DOHH2 (cell line): ENCODE measurements around the gene CIDEB.

Experiments
- H3F3A ChIP-seq: fragments of 200-600 bp; sonication (generic), shearing (Covaris generic); 2 replicates; pipeline ENCODE4 v1.6.0; 2016; ENCODE audit warnings: antibody characterized with exemption, mild to moderate bottlenecking; ENCODE audit not compliant: control insufficient read depth, insufficient read depth
- H3K27ac ChIP-seq: fragments of 200-600 bp; sonication (generic); 2 replicates; pipeline ENCODE4 v1.5.1; 2014; ENCODE audit warnings: low read depth, mild to moderate bottlenecking, low read length, moderate library complexity
- H3K27me3 ChIP-seq: fragments of 200-600 bp; sonication (generic); 2 replicates; pipeline ENCODE4 v1.6.1; 2014; ENCODE audit warnings: mild to moderate bottlenecking, low read length, mixed read lengths; ENCODE audit not compliant: control insufficient read depth
- H3K36me3 ChIP-seq: fragments of 200-600 bp; sonication (generic); 2 replicates; pipeline ENCODE4 v1.6.1; 2014; ENCODE audit warnings: mild to moderate bottlenecking, low read length, moderate library complexity, mixed read lengths; ENCODE audit not compliant: control insufficient read depth
- H3K4me1 ChIP-seq: fragments of 200-600 bp; sonication (generic); 2 replicates; pipeline ENCODE4 v1.6.1; 2014; ENCODE audit warnings: mild to moderate bottlenecking, low read length, mixed read lengths; ENCODE audit not compliant: control insufficient read depth
- H3K4me2 ChIP-seq: fragments of 200-600 bp; sonication (generic); 2 replicates; pipeline ENCODE4 v1.6.0; 2014; ENCODE audit warnings: mild to moderate bottlenecking, low read length, moderate library complexity
- H3K4me3 ChIP-seq: fragments of 200-600 bp; sonication (generic); 2 replicates; pipeline ENCODE4 v1.5.1; 2014; ENCODE audit warnings: mild to moderate bottlenecking, low read length, mixed read lengths
- H3K79me2 ChIP-seq: fragments of 200-600 bp; sonication (generic); 2 replicates; pipeline ENCODE4 v1.6.1; 2014; ENCODE audit warnings: mild to moderate bottlenecking, low read length, mixed read lengths; ENCODE audit not compliant: control insufficient read depth
- H3K9me2 ChIP-seq: fragments of 200-600 bp; sonication (generic); replicated peaks from 2 replicates; pipeline ENCODE4 v1.6.1; 2014; ENCODE audit warnings: mild to moderate bottlenecking, low read length, mixed read lengths; ENCODE audit not compliant: control insufficient read depth
- H3K9me3 ChIP-seq: fragments of 200-600 bp; sonication (generic); 2 replicates; pipeline ENCODE4 v1.6.1; 2014; ENCODE audit warnings: antibody characterized with exemption, low read length, mixed read lengths; ENCODE audit not compliant: control insufficient read depth, insufficient read depth
- H4K20me1 ChIP-seq: fragments of 200-600 bp; sonication (generic); 2 replicates; pipeline ENCODE4 v1.6.0; 2014; ENCODE audit warnings: low read depth, mild to moderate bottlenecking, antibody characterized with exemption, low read length, moderate library complexity; ENCODE audit not compliant: control insufficient read depth, insufficient read depth
- CTCF ChIP-seq: fragments of 200-600 bp; sonication (generic); IDR thresholded peaks from one replicate; pipeline ENCODE4 v1.5.1; 2014; ENCODE audit warnings: antibody characterized with exemption, mild to moderate bottlenecking, low read depth, low read length; ENCODE audit not compliant: poor library complexity, severe bottlenecking
- EZH2phosphoT487 ChIP-seq: fragments of 200-600 bp; sonication (generic); IDR thresholded peaks from 2 replicates; pipeline ENCODE4 v1.6.1; 2017; ENCODE audit warnings: borderline replicate concordance, mild to moderate bottlenecking, antibody characterized with exemption, low read length, moderate library complexity, mixed read lengths

Gene CIDEB

GRCh38 chr14:24310646-24311604 is 3.1 kb upstream of the CIDEB start, which contains the start of gene LTB4R:
TSS of gene LTB4R (plus strand) at chr14:24311502. CDS start at chr14:24315652, 4,150 bp downstream.
- Histone ChIP-seq H3K79me2 (0 out of 2 replicates have a peak, but pooled peaks cover 2% of the 10 kb centered on the region), H3K27me3 (no peaks in the 10 kb centered on the region), H3F3A (peaks cover 10% of the 10 kb centered on the region; the same call in 1 of the 2 replicates), H3K4me2 (peak within 1 kb of the TSS; percentile 61), H3K27ac (peak within 1 kb of the TSS; percentile 28), H4K20me1 (no peaks in the 10 kb centered on the region), H3K9me2 (no peaks in the 10 kb centered on the region), H3K36me3 (peaks cover 62% of the 10 kb centered on the region), H3K9me3 (no peaks in the 10 kb centered on the region), H3K4me1 (peaks cover 44% of the 10 kb centered on the region), H3K4me3 (peak within 1 kb of the TSS; percentile 50)
- TF ChIP-seq EZH2phosphoT487 (no peak), CTCF (no peak)

- Histone ChIP-seq H4K20me1 (no peaks in the 10 kb centered on the region), H3K4me1 (peaks cover 44% of the 10 kb centered on the region), H3K9me2 (no peaks in the 10 kb centered on the region), H3K36me3 (peaks cover 69% of the 10 kb centered on the region), H3K79me2 (0 out of 2 replicates have a peak, but pooled peaks cover 2% of the 10 kb centered on the region), H3K27me3 (no peaks in the 10 kb centered on the region), H3K9me3 (no peaks in the 10 kb centered on the region), H3K27ac (no peak overlapping the region), H3F3A (peaks cover 10% of the 10 kb centered on the region; the same call in 1 of the 2 replicates), H3K4me3 (peak overlapping the region; percentile 50), H3K4me2 (peak overlapping the region; percentile 61)
- TF ChIP-seq CTCF (no peak), EZH2phosphoT487 (no peak)
These were observed 2.5 kb upstream of the CIDEB start for GRCh38 chr14:24310265-24310645.

- Histone ChIP-seq H3K9me2 (no peaks in the 10 kb centered on the region), H3F3A (peaks cover 10% of the 10 kb centered on the region; the same call in 1 of the 2 replicates), H3K79me2 (0 out of 2 replicates have a peak, but pooled peaks cover 2% of the 10 kb centered on the region), H3K27ac (peak within 1 kb of the TSS; percentile 28), H3K4me2 (peak within 1 kb of the TSS; percentile 61), H3K27me3 (no peaks in the 10 kb centered on the region), H3K4me3 (peak within 1 kb of the TSS; percentile 50), H3K9me3 (no peaks in the 10 kb centered on the region), H3K36me3 (peaks cover 73% of the 10 kb centered on the region), H3K4me1 (peaks cover 44% of the 10 kb centered on the region), H4K20me1 (no peaks in the 10 kb centered on the region)
- no peak for TF ChIP-seq EZH2phosphoT487
- no peak for TF ChIP-seq CTCF
These were observed 1.9 kb upstream of the CIDEB start, which contains the start of gene LTB4R2 for GRCh38 chr14:24309538-24310264. TSS of gene LTB4R2 (plus strand) at chr14:24310140. CDS start at chr14:24310665, 525 bp downstream.
